Type B pancreatic cell (in vitro differentiated cells): Measurements from ENCODE around the gene MEDAG. TPM values are rescaled to one million over a fixed set of nuclear protein-coding genes. Genes with fewer than 3 reads are reported as not detected.

ENCODE experiments used
- DNase-seq: peaks from one replicate; pipeline ENCODE4 v3.0.0; 2021; ENCODE audit warnings: mixed read lengths; ENCODE audit not compliant: unreplicated experiment; ENCODE audit errors: extremely low spot score
- H3K27ac Mint-ChIP-seq: 2 replicates; pipeline ENCODE4 v1.8.0; 2021; ENCODE audit warnings: mild to moderate bottlenecking, mixed read lengths
- H3K27me3 Mint-ChIP-seq: 2 replicates; pipeline ENCODE4 v1.8.0; 2021; ENCODE audit warnings: mixed read lengths
- H3K36me3 Mint-ChIP-seq: 2 replicates; pipeline ENCODE4 v1.8.0; 2021; ENCODE audit warnings: mixed read lengths
- H3K4me1 Mint-ChIP-seq: one replicate; pipeline ENCODE4 v1.8.0; 2021; ENCODE audit warnings: mixed read lengths; ENCODE audit not compliant: unreplicated experiment
- H3K4me3 Mint-ChIP-seq: 2 replicates; pipeline ENCODE4 v1.8.0; 2021; ENCODE audit warnings: mild to moderate bottlenecking, mixed read lengths
- H3K9me3 Mint-ChIP-seq: 2 replicates; pipeline ENCODE4 v1.8.0; 2021; ENCODE audit warnings: mixed read lengths
- total RNA-seq: library from RNA; stranded (reverse); gene quantifications from 2 replicates; pipeline ENCODE4 v1.2.1, GENCODE V29; 2021; ENCODE audit warnings: low replicate concordance
- TF ChIP-seq, protein P1 (sequence below): fragments of 200-600 bp; sonication (generic); conservative IDR thresholded peaks from 2 replicates; pipeline ENCODE4 v1.5.0; 2021; ENCODE audit warnings: antibody characterized with exemption, mild to moderate bottlenecking

The MEDAG gene
- total RNA-seq, 1 donor from 2014 or later: 0.36 TPM

- Mint-ChIP-seq H3K27me3 (peaks cover 32% of the 10 kb centered on the region), H3K36me3 (no peaks in the 10 kb centered on the region), H3K4me1 (peaks cover 11% of the 10 kb centered on the region), H3K9me3 (no peaks in the 10 kb centered on the region), H3K27ac (no peak overlapping the region), H3K4me3 (no peak overlapping the region)
- TF ChIP-seq, protein P1, sequence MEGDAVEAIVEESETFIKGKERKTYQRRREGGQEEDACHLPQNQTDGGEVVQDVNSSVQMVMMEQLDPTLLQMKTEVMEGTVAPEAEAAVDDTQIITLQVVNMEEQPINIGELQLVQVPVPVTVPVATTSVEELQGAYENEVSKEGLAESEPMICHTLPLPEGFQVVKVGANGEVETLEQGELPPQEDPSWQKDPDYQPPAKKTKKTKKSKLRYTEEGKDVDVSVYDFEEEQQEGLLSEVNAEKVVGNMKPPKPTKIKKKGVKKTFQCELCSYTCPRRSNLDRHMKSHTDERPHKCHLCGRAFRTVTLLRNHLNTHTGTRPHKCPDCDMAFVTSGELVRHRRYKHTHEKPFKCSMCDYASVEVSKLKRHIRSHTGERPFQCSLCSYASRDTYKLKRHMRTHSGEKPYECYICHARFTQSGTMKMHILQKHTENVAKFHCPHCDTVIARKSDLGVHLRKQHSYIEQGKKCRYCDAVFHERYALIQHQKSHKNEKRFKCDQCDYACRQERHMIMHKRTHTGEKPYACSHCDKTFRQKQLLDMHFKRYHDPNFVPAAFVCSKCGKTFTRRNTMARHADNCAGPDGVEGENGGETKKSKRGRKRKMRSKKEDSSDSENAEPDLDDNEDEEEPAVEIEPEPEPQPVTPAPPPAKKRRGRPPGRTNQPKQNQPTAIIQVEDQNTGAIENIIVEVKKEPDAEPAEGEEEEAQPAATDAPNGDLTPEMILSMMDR: no peak
- DNase-seq: no peak
Observed at GRCh38 chr13:30898678-30899241, 7.3 kb upstream of the MEDAG start.

DNA sequence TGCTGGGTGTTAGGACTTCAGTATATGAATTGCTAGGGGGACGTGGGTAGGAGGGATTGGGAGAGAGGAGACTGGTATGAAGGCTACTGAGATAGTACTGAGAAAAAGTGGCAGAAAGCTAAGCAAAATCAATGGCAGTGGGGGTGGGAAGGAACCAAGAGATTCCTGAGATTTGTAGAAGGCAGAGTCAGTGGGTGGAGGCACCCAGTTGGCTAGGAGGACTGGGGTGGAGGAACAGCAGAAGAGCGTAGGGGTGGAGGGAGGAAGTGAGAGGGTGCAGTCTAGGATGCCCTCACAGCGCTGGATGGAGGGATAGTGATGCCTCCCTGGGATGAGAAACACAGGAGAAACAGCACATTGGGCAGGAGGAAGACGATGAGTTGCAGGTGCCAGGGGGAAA lies 5.6 kb upstream of the MEDAG start:
- DNase-seq: no peak
- H3K4me1 Mint-ChIP-seq: peaks cover 14% of the 10 kb centered on the region
- no peak overlapping the region for H3K4me3 Mint-ChIP-seq
- peaks cover 9% of the 10 kb centered on the region for H3K9me3 Mint-ChIP-seq
- TF ChIP-seq, protein P1: no peak
- peaks cover 2% of the 10 kb centered on the region for H3K36me3 Mint-ChIP-seq
- peaks cover 48% of the 10 kb centered on the region for H3K27me3 Mint-ChIP-seq
- no peak overlapping the region for H3K27ac Mint-ChIP-seq

DNA sequence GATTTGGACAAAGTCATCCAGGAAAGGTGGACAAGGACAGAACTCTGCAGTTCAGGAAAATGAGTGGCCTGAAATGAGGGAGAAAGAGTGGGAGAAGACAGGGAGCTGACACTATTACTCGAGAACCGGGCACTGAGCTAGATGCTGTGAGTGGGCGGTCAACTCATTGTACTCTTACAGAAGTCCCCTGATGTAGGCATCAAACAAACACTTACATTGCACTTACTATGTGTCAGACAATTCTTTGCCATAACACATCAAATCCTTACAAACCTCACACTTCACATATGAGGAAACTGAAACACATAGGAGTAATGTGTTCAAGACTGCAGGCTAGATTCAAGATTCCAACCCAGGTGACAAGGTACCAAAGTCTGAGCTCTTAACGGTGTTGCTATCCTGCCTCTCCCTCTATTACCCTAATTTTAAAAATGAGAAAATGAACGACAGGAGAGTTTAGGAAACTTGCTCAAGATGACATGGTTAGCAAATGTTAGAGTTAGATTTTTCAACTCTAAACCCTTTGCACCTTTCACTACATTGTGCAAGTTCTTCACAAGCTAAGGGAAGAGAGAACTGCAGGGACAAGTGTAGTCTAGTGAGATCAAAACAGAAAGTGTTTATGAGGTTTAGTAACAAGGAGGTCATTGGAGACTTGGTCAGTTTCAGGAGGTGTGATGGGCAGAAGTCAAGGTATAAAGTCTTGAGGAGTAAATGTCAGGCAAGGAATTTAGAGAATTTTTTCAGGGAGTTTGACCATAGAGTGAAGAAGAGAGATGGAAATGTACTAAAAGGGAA lies 4.9 kb upstream of the MEDAG start:
- no peak overlapping the region for H3K27ac Mint-ChIP-seq
- peaks cover 12% of the 10 kb centered on the region for H3K4me1 Mint-ChIP-seq
- TF ChIP-seq, protein P1: no peak
- DNase-seq: no peak
- H3K36me3 Mint-ChIP-seq: peaks cover 5% of the 10 kb centered on the region
- H3K27me3 Mint-ChIP-seq: peaks cover 53% of the 10 kb centered on the region
- no peak overlapping the region for H3K4me3 Mint-ChIP-seq
- H3K9me3 Mint-ChIP-seq: peaks cover 9% of the 10 kb centered on the region

GRCh38 chr13:30904043-30904442 lies 2.0 kb upstream of the MEDAG start:
- H3K9me3 Mint-ChIP-seq: peaks cover 9% of the 10 kb centered on the region
- peaks cover 18% of the 10 kb centered on the region for H3K4me1 Mint-ChIP-seq
- TF ChIP-seq, protein P1: no peak
- no peak for DNase-seq
- peaks cover 69% of the 10 kb centered on the region for H3K27me3 Mint-ChIP-seq
- no peak overlapping the region for H3K4me3 Mint-ChIP-seq
- H3K36me3 Mint-ChIP-seq: peaks cover 5% of the 10 kb centered on the region
- no peak overlapping the region for H3K27ac Mint-ChIP-seq

GRCh38 chr13:30906411-30907051 lies 460 bp downstream of the MEDAG start:
- no peak for DNase-seq
- Mint-ChIP-seq H3K36me3 (peaks cover 5% of the 10 kb centered on the region), H3K27ac (no peak overlapping the region), H3K4me3 (peak overlapping the region; percentile 51), H3K9me3 (peaks cover 9% of the 10 kb centered on the region), H3K27me3 (peaks cover 63% of the 10 kb centered on the region), H3K4me1 (peaks cover 18% of the 10 kb centered on the region)
- TF ChIP-seq, protein P1: no peak
